Kidney epithelial cell (primary cell): ENCODE measurements around the gene APLNR. TPM values are rescaled to one million over a fixed set of nuclear protein-coding genes. Genes with fewer than 3 reads are reported as not detected.
A peak's percentile ranks its signal among the peaks of the same experiment; 100 is the strongest.

ENCODE experiments used
- DNase-seq: peaks from one replicate; pipeline ENCODE4 v3.0.0-alpha.2; 2010; ENCODE audit warnings: low read depth
- H3K27me3 ChIP-seq: 2 replicates; pipeline ENCODE4 v1.6.0; 2011; ENCODE audit warnings: low read length; ENCODE audit not compliant: control insufficient read depth, insufficient read depth
- H3K36me3 ChIP-seq: 2 replicates; pipeline ENCODE4 v1.5.1; 2011; ENCODE audit warnings: low read length; ENCODE audit not compliant: control insufficient read depth, insufficient read depth
- H3K4me3 ChIP-seq: 2 replicates; pipeline ENCODE4 v1.5.1; 2011; ENCODE audit warnings: low read depth, mild to moderate bottlenecking, control low read depth, low read length
- CTCF ChIP-seq: IDR thresholded peaks from 2 replicates; pipeline ENCODE4 v1.5.1; 2011; ENCODE audit warnings: mild to moderate bottlenecking, moderate library complexity, low read length, control low read depth, inconsistent platforms; ENCODE audit not compliant: insufficient read depth, poor library complexity, severe bottlenecking
- total RNA-seq: library from RNA; depleted of rRNA; stranded (reverse); fragments of >200 nt; gene quantifications from 2 replicates; pipeline ENCODE4 v1.2.3, GENCODE V29; 2015

The APLNR gene
- total RNA-seq, 1 donor from 2014 or later = not detected

- no peak overlapping the region for H3K4me3 ChIP-seq
- H3K36me3 ChIP-seq = no peaks in the 10 kb centered on the region
- DNase-seq = no peak
- TF ChIP-seq CTCF = peak; percentile 73
- peaks cover under 1% of the 10 kb centered on the region for H3K27me3 ChIP-seq
These were observed 11.8 kb upstream of the APLNR start for GRCh38 chr11:57248780-57249383.

- no peak for DNase-seq
These were observed 7.9 kb upstream of the APLNR start for GRCh38 chr11:57244911-57245310.

GRCh38 chr11:57241353-57241972 is 4.4 kb upstream of the APLNR start:
- DNase-seq = no peak
- Histone ChIP-seq H3K27me3 (peaks cover 4% of the 10 kb centered on the region), H3K4me3 (no peak overlapping the region), H3K36me3 (no peaks in the 10 kb centered on the region)
- TF ChIP-seq CTCF = no peak

More at GRCh38 chr11:57244911-57245310, 7.9 kb upstream of the APLNR start:
- Histone ChIP-seq H3K27me3 (peaks cover 4% of the 10 kb centered on the region), H3K36me3 (no peaks in the 10 kb centered on the region), H3K4me3 (no peak overlapping the region)
- TF ChIP-seq CTCF = no peak

GRCh38 chr11:57240757-57241156 is 3.7 kb upstream of the APLNR start:
- peaks cover 6% of the 10 kb centered on the region for H3K27me3 ChIP-seq
- no peaks in the 10 kb centered on the region for H3K36me3 ChIP-seq
- no peak for TF ChIP-seq CTCF
- no peak overlapping the region for H3K4me3 ChIP-seq
- DNase-seq = no peak

GRCh38 chr11:57240007-57240406 is 3.0 kb upstream of the APLNR start:
- DNase-seq = no peak
- no peak for TF ChIP-seq CTCF
- Histone ChIP-seq H3K4me3 (no peak overlapping the region), H3K36me3 (no peaks in the 10 kb centered on the region), H3K27me3 (peaks cover 6% of the 10 kb centered on the region)

GRCh38 chr11:57239348-57239747 is 2.3 kb upstream of the APLNR start:
- H3K36me3 ChIP-seq = no peaks in the 10 kb centered on the region
- peaks cover 6% of the 10 kb centered on the region for H3K27me3 ChIP-seq
- no peak overlapping the region for H3K4me3 ChIP-seq
- no peak for DNase-seq
- TF ChIP-seq CTCF = no peak
